NOMO-1 treated with DMSO at 0.1 percent for 48 hours (cell line): ENCODE data around the gene DCK.
"Not testable (repeated sequence)": the region's sequence is repeated elsewhere in the genome, so short reads cannot be mapped to it uniquely, and the experiment has no call there.

Source experiments
- DNase-seq: peaks from one replicate; lab custom pipeline; 2025; ENCODE audit not compliant: unreplicated experiment; lab: John Stamatoyannopoulos, UW

DCK gene

DNA sequence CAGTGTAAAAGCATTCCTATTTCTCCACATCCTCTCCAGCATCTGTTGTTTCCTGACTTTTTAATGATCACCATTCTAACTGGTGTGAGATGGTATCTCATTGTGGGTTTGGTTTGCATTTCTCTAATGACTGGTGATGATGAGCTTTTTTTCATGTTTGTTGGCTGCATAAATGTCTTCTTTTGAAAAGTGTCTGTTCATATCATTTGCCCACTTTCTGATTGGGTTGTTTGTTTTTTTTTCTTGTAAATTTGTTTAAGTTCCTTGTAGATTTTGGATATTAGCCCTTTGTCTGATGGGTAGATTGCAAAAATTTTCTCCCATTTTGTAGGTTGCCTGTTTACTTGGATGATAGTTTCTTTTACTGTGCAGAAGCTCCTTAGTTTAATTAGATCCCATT lies 6.2 kb downstream of the DCK start:
- DNase-seq = not testable (repeated sequence)

- not testable (repeated sequence) for DNase-seq
Observed at GRCh38 chr4:71001363-71001762, 7.9 kb downstream of the DCK start.

- no peak for DNase-seq
Observed at GRCh38 chr4:71004281-71004851, 10.9 kb downstream of the DCK start.

- not testable (repeated sequence) for DNase-seq
Observed at GRCh38 chr4:71005025-71005424, 11.6 kb downstream of the DCK start.

GRCh38 chr4:71006203-71006907 lies 12.9 kb downstream of the DCK start:
- peak; percentile 65 for DNase-seq

DNA sequence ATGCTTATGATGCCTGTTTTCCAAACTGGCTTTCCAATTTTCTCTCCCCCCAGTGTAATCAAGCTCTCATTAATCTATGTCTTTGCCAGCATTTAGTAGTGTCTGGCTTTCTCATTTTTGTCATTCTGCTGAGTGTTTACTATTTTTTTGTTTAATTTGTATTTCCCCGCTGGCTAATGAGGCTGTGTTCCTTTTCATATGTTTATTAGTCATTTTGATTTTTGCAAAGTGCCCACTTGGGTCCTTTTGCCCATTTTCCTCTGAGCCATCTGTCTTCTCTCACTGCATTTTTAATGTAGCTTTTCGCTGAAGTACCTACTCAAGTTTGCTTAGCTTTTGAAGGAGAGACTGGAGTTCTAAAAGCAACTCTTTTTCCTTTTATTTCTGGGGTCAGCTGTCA lies 14.7 kb downstream of the DCK start:
- no peak for DNase-seq

DNA sequence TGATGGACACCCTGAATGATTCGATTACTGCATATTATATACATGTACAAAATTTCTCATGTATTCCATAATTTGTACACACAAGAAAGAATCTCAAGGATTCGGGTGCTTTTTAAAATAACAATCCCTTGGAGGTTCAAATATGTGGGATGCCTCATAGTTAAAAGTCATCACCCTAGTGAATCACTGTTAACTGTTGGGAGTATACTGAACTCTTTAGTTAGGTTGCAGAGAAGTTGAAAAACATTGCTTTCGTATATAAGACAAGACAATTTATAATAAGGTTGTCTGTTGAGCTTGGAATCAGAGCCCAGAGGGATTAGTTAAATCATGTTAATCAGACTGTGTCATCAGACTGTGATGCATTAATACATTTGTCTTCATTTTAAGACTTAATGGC lies 15.6 kb downstream of the DCK start:
- no peak for DNase-seq

DNA sequence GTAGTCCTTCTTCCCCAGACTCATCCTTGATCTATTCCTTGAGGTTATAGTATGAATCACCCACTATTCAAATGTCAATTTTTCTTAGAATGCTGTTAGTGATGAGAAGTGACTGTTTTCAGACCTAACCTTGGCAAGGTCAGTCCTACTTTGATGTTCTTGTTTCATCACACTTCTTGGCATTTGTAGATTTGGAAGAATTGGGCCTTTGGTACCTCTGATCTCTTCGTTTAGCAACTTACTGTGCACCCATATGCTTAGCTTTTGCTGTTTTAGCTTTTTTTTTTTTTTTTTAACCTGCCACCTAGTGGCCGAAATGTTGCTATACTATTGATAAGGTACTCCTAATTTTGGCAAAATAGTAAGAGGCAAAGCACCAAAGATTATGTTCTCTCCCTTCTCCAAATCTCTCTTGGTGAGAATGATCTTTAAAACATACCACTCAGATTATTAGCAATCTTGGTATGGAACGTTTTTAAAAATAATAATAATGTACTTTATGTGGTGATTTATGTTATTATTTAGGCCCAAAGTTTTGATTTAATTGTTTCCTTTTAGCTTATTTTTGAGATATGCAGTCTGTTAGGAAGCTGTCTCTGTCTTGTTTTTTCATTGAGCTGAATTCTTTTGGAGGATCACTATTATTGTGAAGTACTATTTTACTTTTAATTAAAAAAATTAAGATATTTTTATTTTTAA lies 16.6 kb downstream of the DCK start:
- DNase-seq = peak; percentile 33

DNA sequence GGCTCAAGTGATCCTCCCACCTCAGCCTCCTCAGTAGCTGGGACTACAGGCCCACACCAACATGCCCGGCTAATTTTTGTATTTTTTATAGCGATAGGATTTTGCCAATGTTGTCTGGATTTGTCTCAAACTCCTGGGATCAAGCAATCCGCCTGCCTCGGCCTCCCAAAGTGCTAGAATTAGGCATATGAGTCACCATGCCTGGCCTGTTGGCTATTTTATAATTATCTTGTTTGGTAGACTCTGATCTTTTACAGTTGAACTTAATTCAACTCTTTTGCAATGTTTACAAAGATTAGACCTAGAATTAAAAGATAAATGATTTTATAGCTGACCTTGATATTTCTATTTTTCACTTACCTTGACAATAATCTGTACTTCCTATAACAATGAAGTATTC lies 18.0 kb downstream of the DCK start:
- DNase-seq = no peak

GRCh38 chr4:71017391-71017790 lies 23.9 kb downstream of the DCK start:
- DNase-seq = not testable (repeated sequence)

GRCh38 chr4:71020611-71021010 lies 27.2 kb downstream of the DCK start:
- DNase-seq = no peak

DNA sequence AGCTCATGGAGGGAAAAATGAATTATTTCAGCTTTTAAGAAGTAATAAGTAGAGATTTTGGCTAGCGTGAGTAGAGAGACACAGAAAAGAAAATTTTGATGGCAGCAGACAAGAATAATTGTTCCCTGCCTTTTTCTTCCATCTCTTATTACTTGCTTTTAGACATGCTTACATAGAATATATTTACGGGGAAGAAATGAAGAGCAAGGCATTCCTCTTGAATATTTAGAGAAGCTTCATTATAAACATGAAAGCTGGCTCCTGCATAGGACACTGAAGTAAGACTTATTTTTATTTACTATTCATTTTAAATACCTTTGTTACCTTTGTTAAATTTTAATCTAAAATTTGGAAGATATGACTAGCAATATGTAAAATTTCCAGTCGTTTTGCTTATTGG lies 32.2 kb downstream of the DCK start:
- no peak for DNase-seq

GRCh38 chr4:71026086-71026485 lies 32.6 kb downstream of the DCK start:
- no peak for DNase-seq

- DNase-seq = no peak
Observed at GRCh38 chr4:71027611-71028010, 34.2 kb downstream of the DCK start.

- no peak for DNase-seq
Observed at GRCh38 chr4:71029504-71029903, 36.1 kb downstream of the DCK start.

DNA sequence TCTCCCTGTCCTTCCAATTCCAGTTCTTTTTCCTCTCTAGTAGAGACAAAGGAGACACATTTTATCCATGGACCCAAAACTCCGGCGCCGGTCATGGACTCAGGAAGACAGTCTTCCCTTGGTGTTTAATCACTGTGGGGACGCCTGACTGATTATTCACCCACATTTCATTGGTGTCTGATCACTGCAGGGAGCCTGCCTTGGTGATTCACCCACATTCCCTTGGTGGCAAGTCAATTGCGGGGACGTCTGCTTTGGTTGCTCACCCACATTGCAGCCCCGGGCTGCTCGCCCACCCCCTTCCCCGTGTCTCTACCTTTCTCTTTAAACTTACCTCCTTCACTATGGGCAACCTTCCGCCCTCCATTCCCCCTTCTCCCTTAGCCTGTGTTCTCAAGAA lies 38.7 kb downstream of the DCK start:
- not testable (repeated sequence) for DNase-seq

DNA sequence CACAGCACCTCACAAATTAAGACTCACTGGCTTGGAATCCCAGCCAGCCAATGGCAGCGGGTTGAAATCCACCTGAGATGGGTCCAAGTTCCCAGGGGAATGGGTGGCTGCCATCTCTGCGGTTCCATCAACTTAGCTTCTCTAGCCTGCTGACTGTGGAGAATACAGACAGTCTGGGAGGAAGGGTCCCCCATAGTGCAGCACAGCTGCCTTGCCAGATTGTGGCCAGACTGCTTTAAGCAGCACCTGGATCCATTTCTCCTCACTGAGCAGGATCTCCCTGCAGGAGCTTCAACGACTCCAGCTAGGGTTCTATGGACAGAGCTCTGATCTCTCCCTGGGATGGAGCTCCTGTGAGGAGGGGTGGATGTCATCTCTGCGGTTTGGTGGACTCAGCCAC lies 51.8 kb downstream of the DCK start:
- no peak for DNase-seq

DNA sequence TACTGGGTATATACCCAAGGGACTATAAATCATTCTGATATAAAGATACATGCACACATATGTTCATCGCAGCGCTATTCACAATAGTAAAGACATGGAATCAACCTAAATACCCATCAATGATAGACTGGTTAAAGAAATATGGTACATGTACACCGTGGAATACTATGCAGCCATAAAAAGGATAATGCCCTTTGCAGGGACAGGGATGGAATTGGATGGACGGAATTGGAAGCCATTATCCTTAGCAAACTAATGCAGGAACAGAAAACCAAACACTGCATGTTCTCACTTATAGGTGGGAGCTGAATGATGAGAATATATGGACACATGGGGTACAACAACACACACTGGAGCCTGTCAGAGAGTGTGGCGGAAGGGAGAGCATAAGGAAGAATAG lies 55.9 kb downstream of the DCK start:
- no peak for DNase-seq

GRCh38 chr4:71050809-71051208 lies 57.4 kb downstream of the DCK start:
- DNase-seq = no peak

DNA sequence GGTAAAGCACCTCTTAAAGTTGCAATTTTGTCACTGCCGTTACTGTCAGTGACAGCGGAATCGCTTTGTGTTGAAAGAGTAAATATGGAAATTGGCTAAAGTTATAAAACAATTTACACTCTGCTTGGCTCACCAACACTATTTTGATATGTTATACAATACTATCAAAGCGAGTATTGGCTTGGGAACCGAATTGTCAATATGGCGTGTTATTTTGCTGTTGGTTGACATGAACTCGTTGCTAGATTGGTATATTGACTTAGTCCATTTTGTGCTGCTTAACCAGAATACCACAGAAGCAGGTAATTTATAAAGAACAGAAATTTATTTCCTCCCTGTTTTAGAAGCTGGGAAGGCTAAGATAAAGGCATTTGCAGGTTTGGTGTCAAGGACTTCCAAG lies 58.6 kb downstream of the DCK start:
- DNase-seq = no peak

- no peak for DNase-seq
Observed at GRCh38 chr4:71052716-71053115, 59.3 kb downstream of the DCK start.

- DNase-seq = not testable (repeated sequence)
Observed at GRCh38 chr4:71053613-71054012, 60.2 kb downstream of the DCK start.
